SK-N-SH treated with all-trans-retinoic acid at 6 μM for 48 hours (cell line): ENCODE data around the gene CCDC3.

Experiments
- ATAC-seq: fragments of 200-7000 bp; cut with Tn5 transposase; 3 replicates; pipeline ENCODE4 v1.9.1; 2020; ENCODE audit warnings: mild to moderate bottlenecking, moderate library complexity
- ARNTL ChIP-seq: fragments of 450-650 bp; formaldehyde crosslinking; IDR thresholded peaks from 2 replicates; pipeline ENCODE4 v1.5.0; 2020; ENCODE audit warnings: low read depth, mild to moderate bottlenecking, moderate library complexity, borderline replicate concordance
- BACH2 ChIP-seq: fragments of 250-450 bp; sonication (Bioruptor Pico); IDR thresholded peaks from 2 replicates; pipeline ENCODE4 v1.9.0; 2021; ENCODE audit warnings: mild to moderate bottlenecking, borderline replicate concordance
- CSDC2 ChIP-seq: fragments of 250-450 bp; sonication (Bioruptor Pico); IDR thresholded peaks from 2 replicates; pipeline ENCODE4 v1.5.0; 2020; ENCODE audit warnings: mild to moderate bottlenecking, moderate library complexity
- CSRNP3 ChIP-seq: fragments of 250-450 bp; sonication (Bioruptor Pico); IDR thresholded peaks from 2 replicates; pipeline ENCODE4 v1.5.1; 2021; ENCODE audit warnings: mild to moderate bottlenecking, moderate library complexity
- ESRRG ChIP-seq: fragments of 250-450 bp; sonication (Bioruptor Pico); IDR thresholded peaks from 2 replicates; pipeline ENCODE4 v1.6.1; 2021; ENCODE audit warnings: mild to moderate bottlenecking
- GLIS3 ChIP-seq: fragments of 250-450 bp; sonication (Bioruptor Pico); IDR thresholded peaks from 2 replicates; pipeline ENCODE4 v1.5.0; 2020; ENCODE audit warnings: mild to moderate bottlenecking, moderate library complexity
- ISL1 ChIP-seq: fragments of 250-450 bp; sonication (Bioruptor Pico); IDR thresholded peaks from 2 replicates; pipeline ENCODE4 v2.1.2; 2022; ENCODE audit warnings: mild to moderate bottlenecking, moderate library complexity
- OSR1 ChIP-seq: fragments of 250-450 bp; sonication (Bioruptor Pico); IDR thresholded peaks from 2 replicates; pipeline ENCODE4 v1.8.0; 2022; ENCODE audit warnings: moderate library complexity, mild to moderate bottlenecking, inconsistent platforms
- PATZ1 ChIP-seq: fragments of 250-450 bp; sonication (Bioruptor Pico); IDR thresholded peaks from 2 replicates; pipeline ENCODE4 v1.8.0; 2020; ENCODE audit warnings: mild to moderate bottlenecking, moderate library complexity, borderline replicate concordance
- POU6F1 ChIP-seq: fragments of 250-450 bp; sonication (Bioruptor Pico); IDR thresholded peaks from 2 replicates; pipeline ENCODE4 v1.8.0; 2021; ENCODE audit warnings: low read depth, mild to moderate bottlenecking, moderate library complexity, borderline replicate concordance
- PPARA ChIP-seq: fragments of 250-450 bp; sonication (Bioruptor Pico); IDR thresholded peaks from 2 replicates; pipeline ENCODE4 v1.5.0; 2020; ENCODE audit warnings: mild to moderate bottlenecking, borderline replicate concordance
- RARB ChIP-seq: fragments of 250-450 bp; sonication (Bioruptor Pico); IDR thresholded peaks from 2 replicates; pipeline ENCODE4 v1.8.0; 2021; ENCODE audit warnings: mild to moderate bottlenecking, moderate library complexity
- SNAI2 ChIP-seq: fragments of 250-450 bp; sonication (Bioruptor Pico); IDR thresholded peaks from 2 replicates; pipeline ENCODE4 v1.5.0; 2020; ENCODE audit warnings: mild to moderate bottlenecking, moderate library complexity
- TCF4 ChIP-seq: fragments of 250-450 bp; sonication (Bioruptor Pico); IDR thresholded peaks from 2 replicates; pipeline ENCODE4 v1.8.0; 2021; ENCODE audit warnings: mild to moderate bottlenecking, moderate library complexity, borderline replicate concordance
- TOX ChIP-seq: fragments of 250-450 bp; sonication (Bioruptor Pico); IDR thresholded peaks from 2 replicates; pipeline ENCODE4 v1.8.0; 2021; ENCODE audit warnings: mild to moderate bottlenecking, moderate library complexity, borderline replicate concordance
- TSHZ2 ChIP-seq: fragments of 250-450 bp; sonication (Bioruptor Pico); IDR thresholded peaks from 2 replicates; pipeline ENCODE4 v1.5.0; 2020; ENCODE audit warnings: mild to moderate bottlenecking, moderate library complexity
- ZC3H10 ChIP-seq: fragments of 250-450 bp; sonication (Bioruptor Pico); IDR thresholded peaks from 2 replicates; pipeline ENCODE4 v1.5.1; 2021; ENCODE audit warnings: mild to moderate bottlenecking, moderate library complexity
- ZFP30 ChIP-seq: fragments of 450-650 bp; formaldehyde crosslinking; IDR thresholded peaks from 2 replicates; pipeline ENCODE4 v1.5.0; 2022; ENCODE audit warnings: mild to moderate bottlenecking, moderate library complexity
- ZNF565 ChIP-seq: fragments of 450-650 bp; formaldehyde crosslinking; conservative IDR thresholded peaks from 2 replicates; pipeline ENCODE4 v1.5.0; 2020; ENCODE audit warnings: low read depth, mild to moderate bottlenecking, moderate library complexity
- ZNF70 ChIP-seq: fragments of 450-650 bp; formaldehyde crosslinking; IDR thresholded peaks from 2 replicates; pipeline ENCODE4 v1.5.0; 2020; ENCODE audit warnings: mild to moderate bottlenecking, moderate library complexity
- ZNF8 ChIP-seq: fragments of 450-650 bp; formaldehyde crosslinking; IDR thresholded peaks from 2 replicates; pipeline ENCODE4 v1.5.0; 2020; ENCODE audit warnings: mild to moderate bottlenecking, moderate library complexity

CCDC3 gene

GRCh38 chr10:12981570-12981969 lies 19.9 kb downstream of the CCDC3 start:
- no peak for ATAC-seq
- no peak for TF ChIP-seq BACH2 (CRISPR knock-in tag)
- no peak for TF ChIP-seq TOX (CRISPR knock-in tag)

GRCh38 chr10:12980713-12981306 lies 20.7 kb downstream of the CCDC3 start:
- no peak for TF ChIP-seq ZNF565
- TF ChIP-seq CSRNP3 (CRISPR knock-in tag): no peak
- TF ChIP-seq CSDC2: no peak
- TF ChIP-seq PATZ1 (CRISPR knock-in tag): no peak
- no peak for TF ChIP-seq ZNF8 (CRISPR knock-in tag)
- no peak for TF ChIP-seq PPARA (CRISPR knock-in tag)
- TF ChIP-seq ISL1 (CRISPR knock-in tag): no peak
- no peak for TF ChIP-seq BACH2 (CRISPR knock-in tag)
- TF ChIP-seq TCF4: no peak
- TF ChIP-seq ZNF70: no peak
- no peak for TF ChIP-seq ARNTL (CRISPR knock-in tag)
- TF ChIP-seq ZFP30 (CRISPR knock-in tag): no peak
- no peak for TF ChIP-seq ZC3H10 (CRISPR knock-in tag)
- ATAC-seq: no peak

- TF ChIP-seq GLIS3 (CRISPR knock-in tag) (no peak), TSHZ2 (CRISPR knock-in tag) (no peak; the same call in 1 of the 2 replicates), ESRRG (CRISPR knock-in tag) (no peak), TCF4 (peak; percentile 67; the same call in 1 of the 2 replicates), TOX (CRISPR knock-in tag) (no peak), CSDC2 (no peak), ZNF565 (no peak), POU6F1 (CRISPR knock-in tag) (no peak)
- ATAC-seq: peak; percentile 41; the same call in 2 of the 3 replicates
Measured at GRCh38 chr10:12980102-12980661, 21.3 kb downstream of the CCDC3 start.

GRCh38 chr10:12978891-12979290 lies 22.6 kb downstream of the CCDC3 start:
- no peak for ATAC-seq
- TF ChIP-seq ZFP30 (CRISPR knock-in tag): no peak
- TF ChIP-seq TOX (CRISPR knock-in tag): no peak
- no peak for TF ChIP-seq ESRRG (CRISPR knock-in tag)
- TF ChIP-seq OSR1 (CRISPR knock-in tag): no peak
- TF ChIP-seq PATZ1 (CRISPR knock-in tag): no peak
- TF ChIP-seq ZNF70: no peak
- TF ChIP-seq TSHZ2 (CRISPR knock-in tag): peak; percentile 86
- TF ChIP-seq SNAI2 (CRISPR knock-in tag): no peak
- TF ChIP-seq TCF4: peak; percentile 70
- no peak for TF ChIP-seq RARB (CRISPR knock-in tag)
- no peak for TF ChIP-seq ZNF8 (CRISPR knock-in tag)
- no peak for TF ChIP-seq ZC3H10 (CRISPR knock-in tag)
- TF ChIP-seq ARNTL (CRISPR knock-in tag): no peak
- TF ChIP-seq ISL1 (CRISPR knock-in tag): peak; percentile 44
